ENCODE data around the gene SNRPD2. TPM values are rescaled to one million over a fixed set of nuclear protein-coding genes. Genes with fewer than 3 reads are reported as not detected.
A peak's percentile ranks its signal among the peaks of the same experiment; 100 is the strongest.
"Not testable (repeated sequence)": the region's sequence is repeated elsewhere in the genome, so short reads cannot be mapped to it uniquely, and the experiment has no call there.

SNRPD2 gene
- total RNA-seq, 1 experiment from 2014 or later = 488 TPM

- H3K36me3 ChIP-seq = peaks cover 34% of the 10 kb centered on the region
- no peaks in the 10 kb centered on the region for H3K9me3 ChIP-seq
- no peaks in the 10 kb centered on the region for H3K27me3 ChIP-seq
- H3K4me3 ChIP-seq = no peak overlapping the region
- no peak for DNase-seq
These were observed 20.3 kb upstream of the SNRPD2 start for GRCh38 chr19:45711851-45712698.

GRCh38 chr19:45710356-45711130, 18.8 kb upstream of the SNRPD2 start:
- no peak for DNase-seq
- Histone ChIP-seq H3K27me3 (no peaks in the 10 kb centered on the region), H3K4me3 (no peak overlapping the region), H3K36me3 (peaks cover 34% of the 10 kb centered on the region), H3K9me3 (no peaks in the 10 kb centered on the region)

GRCh38 chr19:45705710-45706415, 14.1 kb upstream of the SNRPD2 start:
- no peak overlapping the region for H3K4me3 ChIP-seq
- no peaks in the 10 kb centered on the region for H3K9me3 ChIP-seq
- no peak for DNase-seq

GRCh38 chr19:45705115-45705514, 13.4 kb upstream of the SNRPD2 start:
- Histone ChIP-seq H3K9me3 (no peaks in the 10 kb centered on the region), H3K4me3 (no peak overlapping the region), H3K36me3 (peaks cover 37% of the 10 kb centered on the region), H3K27me3 (no peaks in the 10 kb centered on the region)
- DNase-seq = no peak

More at GRCh38 chr19:45705710-45706415, 14.1 kb upstream of the SNRPD2 start:
- H3K36me3 ChIP-seq = peaks cover 40% of the 10 kb centered on the region
- H3K27me3 ChIP-seq = no peaks in the 10 kb centered on the region

- DNase-seq = no peak
- no peak overlapping the region for H3K4me3 ChIP-seq
- H3K36me3 ChIP-seq = peaks cover 31% of the 10 kb centered on the region
- H3K9me3 ChIP-seq = no peaks in the 10 kb centered on the region
- no peaks in the 10 kb centered on the region for H3K27me3 ChIP-seq
These were observed 9.9 kb upstream of the SNRPD2 start for GRCh38 chr19:45701676-45702075.

GRCh38 chr19:45693106-45693788, 1.5 kb upstream of the SNRPD2 start:
- H3K9me3 ChIP-seq = no peaks in the 10 kb centered on the region
- DNase-seq = peak; percentile 79
- peaks cover 47% of the 10 kb centered on the region for H3K36me3 ChIP-seq
- H3K4me3 ChIP-seq = peak overlapping the region; percentile 84
- no peaks in the 10 kb centered on the region for H3K27me3 ChIP-seq

- DNase-seq = peak; percentile 100
- Histone ChIP-seq H3K27me3 (no peaks in the 10 kb centered on the region), H3K9me3 (no peaks in the 10 kb centered on the region), H3K36me3 (peaks cover 54% of the 10 kb centered on the region), H3K4me3 (peak within 1 kb of the TSS; percentile 84)
These were observed 693 bp upstream of the SNRPD2 start, which contains the start of gene QPCTL for GRCh38 chr19:45692187-45693105. TSS of gene QPCTL (plus strand) at chr19:45692666. CDS start at chr19:45692704, 38 bp downstream.

GRCh38 chr19:45687599-45687998, 4.2 kb downstream of the SNRPD2 start:
- no peaks in the 10 kb centered on the region for H3K9me3 ChIP-seq
- H3K36me3 ChIP-seq = peaks cover 61% of the 10 kb centered on the region
- no peak for DNase-seq
- H3K27me3 ChIP-seq = no peaks in the 10 kb centered on the region
- H3K4me3 ChIP-seq = no peak overlapping the region

- peaks cover 49% of the 10 kb centered on the region for H3K36me3 ChIP-seq
- H3K4me3 ChIP-seq, H3K9me3 ChIP-seq, H3K27me3 ChIP-seq, DNase-seq: not testable (repeated sequence)
These were observed 6.7 kb downstream of the SNRPD2 start for GRCh38 chr19:45685045-45685444.

GRCh38 chr19:45682908-45683307, 8.8 kb downstream of the SNRPD2 start:
- DNase-seq = no peak
- no peak overlapping the region for H3K4me3 ChIP-seq
- no peaks in the 10 kb centered on the region for H3K27me3 ChIP-seq
- no peaks in the 10 kb centered on the region for H3K9me3 ChIP-seq
- peaks cover 31% of the 10 kb centered on the region for H3K36me3 ChIP-seq

- Histone ChIP-seq H3K36me3 (peaks cover 23% of the 10 kb centered on the region), H3K27me3 (0 out of 2 replicates have a peak, but pooled peaks cover 3% of the 10 kb centered on the region), H3K9me3 (no peaks in the 10 kb centered on the region), H3K4me3 (no peak overlapping the region)
- no peak for DNase-seq
These were observed 9.6 kb downstream of the SNRPD2 start for GRCh38 chr19:45682117-45682516.

- Histone ChIP-seq H3K4me3 (peak overlapping the region; percentile 36), H3K27me3 (0 out of 2 replicates have a peak, but pooled peaks cover 3% of the 10 kb centered on the region), H3K36me3 (peaks cover 17% of the 10 kb centered on the region), H3K9me3 (no peaks in the 10 kb centered on the region)
- peak; percentile 90 for DNase-seq
These were observed 10.2 kb downstream of the SNRPD2 start for GRCh38 chr19:45681391-45682015.

GRCh38 chr19:45677351-45678230, 14.2 kb downstream of the SNRPD2 start:
- Histone ChIP-seq H3K36me3 (no peaks in the 10 kb centered on the region), H3K9me3 (no peaks in the 10 kb centered on the region), H3K27me3 (peaks cover 5% of the 10 kb centered on the region; the same call in 1 of the 2 replicates), H3K4me3 (no peak overlapping the region)
- peak; percentile 37 for DNase-seq

GRCh38 chr19:45676851-45677263, 14.9 kb downstream of the SNRPD2 start:
- H3K4me3 ChIP-seq = no peak overlapping the region
- no peak for DNase-seq
- no peaks in the 10 kb centered on the region for H3K9me3 ChIP-seq

More at GRCh38 chr19:45676851-45677263, 14.9 kb downstream of the SNRPD2 start:
- Histone ChIP-seq H3K27me3 (peaks cover 5% of the 10 kb centered on the region; the same call in 1 of the 2 replicates), H3K36me3 (no peaks in the 10 kb centered on the region)

Measured in MG63 (cell line).